ENCODE results near the gene TMEM238. TPM values are rescaled to one million over a fixed set of nuclear protein-coding genes. Genes with fewer than 3 reads are reported as not detected.
"Not testable (repeated sequence)": the region's sequence is repeated elsewhere in the genome, so short reads cannot be mapped to it uniquely, and the experiment has no call there.

TMEM238 gene
- total and polyA plus RNA-seq, 8 donors, result 0.75 to 504 (median 5.4) TPM; not detected in 3

GRCh38 chr19:55431183-55431582 lies 47.1 kb upstream of the TMEM238 start:
- H3K36me3 ChIP-seq, result no peaks in the 10 kb centered on the region
- WGBS, 5 donors, result 76 to 100% (median 98%) methylated on average over 1 of the region's 1 CpG
- no peak for DNase-seq
- intact Hi-C loops (cut with DNase I; ENCODE audit: low total_unique reads), result no loop called here
- no peak overlapping the region for H3K4me3 ChIP-seq
- peaks cover 21 to 80% (median 28%) of the 10 kb centered on the region in 3 donors for H3K27me3 ChIP-seq
- no peak overlapping the region for H3K27ac ChIP-seq
- H3K4me1 ChIP-seq, result peaks cover 0 to 6% (median 0%) of the 10 kb centered on the region in 4 donors
- TF ChIP-seq CTCF (IDR thresholded peaks at IDR 0.05), result no peak
- TF ChIP-seq POLR2A (IDR thresholded peaks at IDR 0.05), result no peak
- H3K9me3 ChIP-seq, result no peaks in the 10 kb centered on the region

GRCh38 chr19:55426042-55426441 lies 42.0 kb upstream of the TMEM238 start:
- peaks cover 10 to 71% (median 17%) of the 10 kb centered on the region in 3 donors for H3K27me3 ChIP-seq
- 56 to 73% (median 64%) methylated on average over 2 of the region's 2 CpGs for WGBS, 5 donors
- no peaks in the 10 kb centered on the region for H3K9me3 ChIP-seq
- H3K4me3 ChIP-seq, result no peak overlapping the region
- no peak for TF ChIP-seq POLR2A (IDR thresholded peaks at IDR 0.05)
- no peak for TF ChIP-seq EP300 (IDR thresholded peaks at IDR 0.05)
- TF ChIP-seq CTCF (IDR thresholded peaks at IDR 0.05), result no peak
- no peak for TF ChIP-seq POLR2AphosphoS5 (IDR thresholded peaks at IDR 0.05)
- no peaks in the 10 kb centered on the region for H3K36me3 ChIP-seq
- intact Hi-C loops (cut with DNase I; ENCODE audit: low total_unique reads), result loop anchor here (5.0 kb wide), 1 partner anchor 669 kb away; no protein-coding TSS in a partner anchor
- H3K27ac ChIP-seq, result no peak overlapping the region
- H3K4me1 ChIP-seq, result no peaks in the 10 kb centered on the region
- no peak for DNase-seq

GRCh38 chr19:55424518-55424917 lies 40.4 kb upstream of the TMEM238 start:
- DNase-seq, result no peak
- no peak overlapping the region for H3K4me3 ChIP-seq
- no peaks in the 10 kb centered on the region for H3K36me3 ChIP-seq
- no peak overlapping the region for H3K27ac ChIP-seq
- intact Hi-C loops (cut with DNase I; ENCODE audit: low total_unique reads), result no loop called here
- WGBS, 5 donors, result 67 to 86% (median 70%) methylated on average over 3 of the region's 3 CpGs
- TF ChIP-seq POLR2A (IDR thresholded peaks at IDR 0.05), result no peak
- no peak for TF ChIP-seq EP300 (IDR thresholded peaks at IDR 0.05)
- no peak for TF ChIP-seq POLR2AphosphoS5 (IDR thresholded peaks at IDR 0.05)
- TF ChIP-seq CTCF (IDR thresholded peaks at IDR 0.05), result no peak
- H3K4me1 ChIP-seq, result no peaks in the 10 kb centered on the region
- H3K9me3 ChIP-seq, result no peaks in the 10 kb centered on the region
- peaks cover 4 to 61% (median 12%) of the 10 kb centered on the region in 3 donors for H3K27me3 ChIP-seq

GRCh38 chr19:55423225-55424005 lies 39.3 kb upstream of the TMEM238 start:
- DNase-seq, result no peak
- Histone ChIP-seq H3K27me3 (peaks cover 0 to 61% (median 12%) of the 10 kb centered on the region in 3 donors), H3K9me3 (no peaks in the 10 kb centered on the region), H3K4me3 (no peak overlapping the region), H3K4me1 (no peaks in the 10 kb centered on the region), H3K27ac (no peak overlapping the region), H3K36me3 (no peaks in the 10 kb centered on the region)
- TF ChIP-seq CTCF (IDR thresholded peaks at IDR 0.05) (no peak), POLR2AphosphoS5 (IDR thresholded peaks at IDR 0.05) (no peak), EP300 (IDR thresholded peaks at IDR 0.05) (no peak), POLR2A (IDR thresholded peaks at IDR 0.05) (no peak)
- WGBS, 5 donors, result 65 to 75% (median 71%) methylated on average over 13 of the region's 13 CpGs
- intact Hi-C loops (cut with DNase I; ENCODE audit: low total_unique reads), result no loop called here

GRCh38 chr19:55421281-55421680 lies 37.2 kb upstream of the TMEM238 start:
- 45 to 68% (median 59%) methylated on average over 3 to 4 of the region's 4 CpGs for WGBS, 5 donors
- H3K36me3 ChIP-seq; intact Hi-C loops (cut with DNase I; ENCODE audit: low total_unique reads); H3K4me3 ChIP-seq; DNase-seq; H3K9me3 ChIP-seq; H3K4me1 ChIP-seq; H3K27ac ChIP-seq: not testable (repeated sequence)
- peaks cover 0 to 48% (median 12%) of the 10 kb centered on the region in 3 donors for H3K27me3 ChIP-seq
